Liver (tissue), 9 donors: ENCODE results near the gene AHNAK2. TPM values are rescaled to one million over a fixed set of nuclear protein-coding genes. Genes with fewer than 3 reads are reported as not detected.

Experiments
- DNase-seq: peaks from one replicate; pipeline ENCODE4 v3.0.0-alpha.2; 2017; ENCODE audit warnings: low spot score
- H3K27ac ChIP-seq, 2 donors: one replicate each; pipeline ENCODE4 v1.7.0; 2013; ENCODE audit warnings: inconsistent platforms in 2 of 2, low read length in 2 of 2, control low read depth in 1 of 2, low read depth in 1 of 2, mild to moderate bottlenecking in 1 of 2
- H3K27me3 ChIP-seq, 4 donors: one replicate each; pipeline versions ENCODE4 v1.6.1 to v1.7.0; 2013; ENCODE audit warnings: low read length in 3 of 4, inconsistent platforms in 1 of 4, mild to moderate bottlenecking in 1 of 4, moderate library complexity in 1 of 4; ENCODE audit not compliant: control insufficient read depth in 4 of 4, insufficient read depth in 4 of 4
- H3K36me3 ChIP-seq, 4 donors: one replicate each; pipeline versions ENCODE4 v1.6.1 to v1.7.0; 2013; ENCODE audit warnings: low read length in 3 of 4, mild to moderate bottlenecking in 3 of 4, low read depth in 1 of 4, moderate library complexity in 1 of 4; ENCODE audit not compliant: control insufficient read depth in 4 of 4, insufficient read depth in 3 of 4
- H3K4me1 ChIP-seq, 4 donors: one replicate each; pipeline versions ENCODE4 v1.6.1 to v1.7.0; 2013; ENCODE audit warnings: low read length in 3 of 4, mild to moderate bottlenecking in 3 of 4, moderate library complexity in 1 of 4; ENCODE audit not compliant: control insufficient read depth in 4 of 4, insufficient read depth in 4 of 4
- H3K4me3 ChIP-seq, 3 donors: one replicate each; pipeline versions ENCODE4 v1.6.1 to v1.7.0; 2013; ENCODE audit warnings: low read length in 3 of 3, control low read depth in 1 of 3, low read depth in 1 of 3, mild to moderate bottlenecking in 1 of 3
- H3K9ac ChIP-seq, 2 donors: one replicate each; pipeline ENCODE4 v1.7.0; 2013; ENCODE audit warnings: low read length in 2 of 2, mild to moderate bottlenecking in 2 of 2, moderate library complexity in 2 of 2, control low read depth in 1 of 2, low read depth in 1 of 2
- H3K9me3 ChIP-seq, 4 donors: one replicate each; pipeline versions ENCODE4 v1.6.1 to v1.7.0; 2013; ENCODE audit warnings: low read length in 3 of 4; ENCODE audit not compliant: control insufficient read depth in 4 of 4
- CTCF ChIP-seq: fragments of 150-350 bp; IDR thresholded peaks from 2 replicates; pipeline ENCODE4 v1.5.1; 2017; ENCODE audit warnings: improper control_type of control experiment, low read depth, low read length; ENCODE audit not compliant: missing input control
- EGR1 ChIP-seq, 2 donors: IDR thresholded peaks; 2 replicates each; pipeline ENCODE4 v1.6.1; 2016 to 2018; ENCODE audit warnings: antibody characterized with exemption in 2 of 2, low read depth in 2 of 2
- FOXA1 ChIP-seq: IDR thresholded peaks from 2 replicates; pipeline ENCODE4 v1.6.1; 2016; ENCODE audit warnings: antibody characterized with exemption
- FOXA2 ChIP-seq: IDR thresholded peaks from 2 replicates; pipeline ENCODE4 v1.6.1; 2016; ENCODE audit warnings: antibody characterized with exemption
- GABPA ChIP-seq, 2 donors: IDR thresholded peaks in 1 of 2; conservative IDR thresholded peaks in 1 of 2; 2 replicates each; pipeline ENCODE4 v1.6.1; 2016; ENCODE audit warnings: antibody characterized with exemption in 2 of 2, mild to moderate bottlenecking in 1 of 2, moderate library complexity in 1 of 2
- HNF4A ChIP-seq, 2 donors: conservative IDR thresholded peaks; 2 replicates each; pipeline ENCODE4 v1.6.1; 2016; ENCODE audit warnings: antibody characterized with exemption in 2 of 2, mild to moderate bottlenecking in 2 of 2
- HNF4G ChIP-seq: IDR thresholded peaks from 2 replicates; pipeline ENCODE4 v1.6.1; 2016; ENCODE audit warnings: antibody characterized with exemption
- JUND ChIP-seq, 2 donors: IDR thresholded peaks; 2 replicates each; pipeline ENCODE4 v1.6.1; 2016; ENCODE audit warnings: antibody characterized with exemption in 2 of 2
- NR2F2 ChIP-seq: IDR thresholded peaks from 2 replicates; pipeline ENCODE4 v1.6.1; 2016; ENCODE audit warnings: antibody characterized with exemption
- RAD21 ChIP-seq, 2 donors: IDR thresholded peaks; 2 replicates each; pipeline ENCODE4 v1.6.1; 2016; ENCODE audit warnings: antibody characterized with exemption in 2 of 2, mild to moderate bottlenecking in 2 of 2
- REST ChIP-seq: IDR thresholded peaks from 2 replicates; pipeline ENCODE4 v1.6.1; 2016; ENCODE audit warnings: antibody characterized with exemption, mild to moderate bottlenecking
- RXRA ChIP-seq, 2 donors: IDR thresholded peaks; 2 replicates each; pipeline ENCODE4 v1.6.1; 2017 to 2018; ENCODE audit warnings: antibody characterized with exemption in 2 of 2, mild to moderate bottlenecking in 1 of 2
- SP1 ChIP-seq: IDR thresholded peaks from 2 replicates; pipeline ENCODE4 v1.6.1; 2018; ENCODE audit warnings: antibody characterized with exemption, mild to moderate bottlenecking
- TAF1 ChIP-seq: conservative IDR thresholded peaks from 2 replicates; pipeline ENCODE4 v1.6.1; 2016; ENCODE audit warnings: antibody characterized with exemption, mild to moderate bottlenecking
- YY1 ChIP-seq: IDR thresholded peaks from 2 replicates; pipeline ENCODE4 v1.6.1; 2016; ENCODE audit warnings: antibody characterized with exemption, mild to moderate bottlenecking
- WGBS: extraction: QIAGEN DNeasy Blood & Tissue Kit; methylation state at CpG from one replicate; pipeline ENCODE4 v1.1.7; 2013; 5-methylcytosine and 5-hydroxymethylcytosine counted together
- polyA plus RNA-seq, 2 donors: library from polyadenylated mRNA; stranded (reverse) in 1 of 2; unstranded in 1 of 2; fragments of 200-250 nt in 1 of 2; fragments of >200 nt in 1 of 2; fragmentation: Nextera tagmentation in 1 of 2; extraction: Ambion mirVana in 1 of 2; gene quantifications; one replicate each; pipeline versions ENCODE4 v1.2.1 to v1.2.3, GENCODE V29; 2013 to 2015
- total RNA-seq, 2 donors: library from RNA; depleted of rRNA; stranded (reverse); fragments of >200 nt; gene quantifications; one replicate each; pipeline ENCODE4 v1.2.3, GENCODE V29; 2014
- donor health status: healthy.
- donor health status: healthy.
- donor health status: healthy.
- donor health status: healthy.
- donor health status: healthy.

AHNAK2 gene
- total and polyA plus RNA-seq, 4 donors = 0.05 to 2.6 (median 1.2) TPM

- Histone ChIP-seq H3K4me1 (no peaks in the 10 kb centered on the region), H3K9me3 (no peaks in the 10 kb centered on the region), H3K9ac (no peak overlapping the region), H3K36me3 (no peaks in the 10 kb centered on the region), H3K27ac (no peak overlapping the region), H3K27me3 (no peaks in the 10 kb centered on the region), H3K4me3 (no peak overlapping the region)
- TF ChIP-seq HNF4A (conservative IDR thresholded peaks at IDR 0.05) (no peak), JUND (IDR thresholded peaks at IDR 0.05) (no peak), CTCF (no peak), EGR1 (IDR thresholded peaks at IDR 0.05; ENCODE audit: low read depth in 2 of 2) (no peak), YY1 (no peak), SP1 (no peak), FOXA2 (no peak), NR2F2 (no peak), HNF4G (no peak)
- WGBS = 74% methylated on average over 13 of the region's 13 CpGs
- no peak for DNase-seq
Measured at GRCh38 chr14:104954746-104955395, 23.3 kb downstream of the AHNAK2 start.

DNA sequence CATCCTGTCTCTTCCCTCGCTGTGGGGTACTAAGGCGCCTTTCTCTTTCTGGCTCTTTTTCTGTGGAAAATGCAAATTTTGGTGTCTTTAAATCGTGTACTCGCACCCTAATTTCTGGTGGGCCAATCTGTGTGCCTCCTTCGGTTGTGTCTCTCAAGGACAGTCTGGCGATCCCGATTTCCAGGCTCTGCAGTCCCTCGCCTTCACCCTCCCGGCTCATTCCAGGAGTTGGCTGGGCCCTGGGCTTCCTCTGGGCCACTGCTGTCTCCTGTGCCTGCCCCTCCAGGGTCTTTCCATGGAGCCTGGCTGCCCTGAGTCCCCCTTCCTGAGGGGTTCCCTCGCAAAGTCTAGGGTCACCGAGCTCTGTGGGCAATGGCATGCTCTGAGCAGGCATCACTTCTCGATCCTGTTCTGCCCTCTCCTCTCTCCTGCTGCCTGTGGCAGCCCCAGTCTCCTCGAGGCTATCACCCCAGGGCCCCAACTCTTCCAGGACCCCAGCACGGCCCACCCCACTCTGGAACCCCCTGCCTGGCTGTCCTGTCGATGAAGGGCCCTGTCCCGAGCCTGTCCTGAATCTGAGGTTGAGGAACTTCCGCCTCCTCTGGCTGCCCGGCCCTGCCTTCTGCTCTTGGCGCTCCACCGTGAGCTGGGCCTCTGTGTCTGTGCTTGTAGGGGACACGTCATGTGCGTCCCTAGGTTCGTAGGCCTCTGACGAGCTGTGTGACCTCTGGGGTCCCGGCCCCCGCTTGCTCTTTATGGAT is 24.1 kb downstream of the AHNAK2 start:
- Histone ChIP-seq H3K27me3 (no peaks in the 10 kb centered on the region), H3K4me1 (no peaks in the 10 kb centered on the region), H3K9me3 (no peaks in the 10 kb centered on the region), H3K4me3 (no peak overlapping the region), H3K27ac (no peak overlapping the region), H3K36me3 (no peaks in the 10 kb centered on the region), H3K9ac (no peak overlapping the region)
- 83% methylated on average over 26 of the region's 26 CpGs for WGBS
- TF ChIP-seq SP1 (no peak), RAD21 (IDR thresholded peaks at IDR 0.05) (no peak), HNF4G (no peak), JUND (IDR thresholded peaks at IDR 0.05) (no peak), RXRA (IDR thresholded peaks at IDR 0.05) (no peak), CTCF (no peak), GABPA (IDR thresholded peaks at IDR 0.05 in 1 of 2, conservative IDR thresholded peaks at IDR 0.05 in 1 of 2) (no peak), REST (no peak), FOXA1 (no peak), NR2F2 (no peak), TAF1 (no peak)
- no peak for DNase-seq
